ENCODE results near the gene MAPK8IP2. TPM values are rescaled to one million over a fixed set of nuclear protein-coding genes. Genes with fewer than 3 reads are reported as not detected.

The MAPK8IP2 gene
- polyA plus RNA-seq, 1 donor (not counting 4 experiments of a cell fraction or from before 2014, with no cell fraction given), result 0.29 TPM

- H3K4me1 ChIP-seq (ENCODE audit: control insufficient read depth, extremely low read depth, insufficient read depth, low read length), result peaks cover 12% of the 10 kb centered on the region
- H3K27me3 ChIP-seq (ENCODE audit: control insufficient read depth, extremely low read depth, insufficient read depth, low read length), result no peaks in the 10 kb centered on the region
- no peak overlapping the region for H3K9ac ChIP-seq (ENCODE audit: control insufficient read depth, extremely low read depth, insufficient read depth, low read length)
- FAIRE-seq (no peak), DNase-seq (ENCODE audit: low read depth, low spot score) (no peak)
- H3K27ac ChIP-seq (ENCODE audit: control insufficient read depth, insufficient read depth, low read length), result no peak overlapping the region
- no peak overlapping the region for H3K4me2 ChIP-seq (ENCODE audit: control insufficient read depth, extremely low read depth, insufficient read depth, low read depth, low read length)
- H3K9me1 ChIP-seq (ENCODE audit: control insufficient read depth, extremely low read depth, insufficient read depth, low read length), result no peaks in the 10 kb centered on the region
- H3K36me3 ChIP-seq (ENCODE audit: control insufficient read depth in 2 of 2, extremely low read depth in 1 of 2, insufficient read depth in 2 of 2, low read length in 2 of 2), result peaks cover 5 to 11% of the 10 kb centered on the region in 2 experiments
- H3K4me3 ChIP-seq (ENCODE audit: control insufficient read depth in 2 of 3, extremely low read depth in 1 of 3, insufficient read depth in 2 of 3, low read depth in 1 of 3, low read length in 3 of 3), result no peak overlapping the region
- peaks cover 15% of the 10 kb centered on the region for H3K79me2 ChIP-seq (ENCODE audit: control insufficient read depth, insufficient read depth, low read length)
- H4K20me1 ChIP-seq (ENCODE audit: control insufficient read depth, extremely low read depth, insufficient read depth, low read length), result no peaks in the 10 kb centered on the region
- H3K9me3 ChIP-seq (ENCODE audit: control insufficient read depth, low read depth, low read length), result no peaks in the 10 kb centered on the region
- TF ChIP-seq, protein P1, sequence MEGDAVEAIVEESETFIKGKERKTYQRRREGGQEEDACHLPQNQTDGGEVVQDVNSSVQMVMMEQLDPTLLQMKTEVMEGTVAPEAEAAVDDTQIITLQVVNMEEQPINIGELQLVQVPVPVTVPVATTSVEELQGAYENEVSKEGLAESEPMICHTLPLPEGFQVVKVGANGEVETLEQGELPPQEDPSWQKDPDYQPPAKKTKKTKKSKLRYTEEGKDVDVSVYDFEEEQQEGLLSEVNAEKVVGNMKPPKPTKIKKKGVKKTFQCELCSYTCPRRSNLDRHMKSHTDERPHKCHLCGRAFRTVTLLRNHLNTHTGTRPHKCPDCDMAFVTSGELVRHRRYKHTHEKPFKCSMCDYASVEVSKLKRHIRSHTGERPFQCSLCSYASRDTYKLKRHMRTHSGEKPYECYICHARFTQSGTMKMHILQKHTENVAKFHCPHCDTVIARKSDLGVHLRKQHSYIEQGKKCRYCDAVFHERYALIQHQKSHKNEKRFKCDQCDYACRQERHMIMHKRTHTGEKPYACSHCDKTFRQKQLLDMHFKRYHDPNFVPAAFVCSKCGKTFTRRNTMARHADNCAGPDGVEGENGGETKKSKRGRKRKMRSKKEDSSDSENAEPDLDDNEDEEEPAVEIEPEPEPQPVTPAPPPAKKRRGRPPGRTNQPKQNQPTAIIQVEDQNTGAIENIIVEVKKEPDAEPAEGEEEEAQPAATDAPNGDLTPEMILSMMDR (optimal IDR thresholded peaks at IDR 0.05 in 1 of 3, IDR thresholded peaks at IDR 0.05 in 1 of 3, conservative IDR thresholded peaks at IDR 0.05 in 1 of 3; ENCODE audit: extremely low read depth in 1 of 3, insufficient read depth in 2 of 3, low read length in 3 of 3), result no peak
- TF ChIP-seq EZH2 (IDR thresholded peaks at IDR 0.05; ENCODE audit: low read length), result no peak
- dilution Hi-C loops (cut with MboI; ENCODE audit: extremely low pct_ligation_motif_present, low sequenced_read_pairs), result no loop called here
- H2AFZ ChIP-seq (ENCODE audit: control insufficient read depth, low read length), result no peak overlapping the region
These were observed 20.8 kb upstream of the MAPK8IP2 start for GRCh38 chr22:50579752-50580151.

- Histone ChIP-seq H3K4me2 (ENCODE audit: control insufficient read depth, extremely low read depth, insufficient read depth, low read depth, low read length) (peak overlapping the region; percentile 80), H3K4me3 (ENCODE audit: control insufficient read depth in 2 of 3, extremely low read depth in 1 of 3, insufficient read depth in 2 of 3, low read depth in 1 of 3, low read length in 3 of 3) (peak overlapping the region; percentile 79 to 86 (median 79)), H3K36me3 (ENCODE audit: control insufficient read depth in 2 of 2, extremely low read depth in 1 of 2, insufficient read depth in 2 of 2, low read length in 2 of 2) (peaks cover 2 to 11% of the 10 kb centered on the region in 2 experiments), H3K4me1 (ENCODE audit: control insufficient read depth, extremely low read depth, insufficient read depth, low read length) (peaks cover 12% of the 10 kb centered on the region), H3K9me3 (ENCODE audit: control insufficient read depth, low read depth, low read length) (no peaks in the 10 kb centered on the region), H3K9ac (ENCODE audit: control insufficient read depth, extremely low read depth, insufficient read depth, low read length) (peak overlapping the region; percentile 95), H4K20me1 (ENCODE audit: control insufficient read depth, extremely low read depth, insufficient read depth, low read length) (no peaks in the 10 kb centered on the region), H2AFZ (ENCODE audit: control insufficient read depth, low read length) (no peak overlapping the region), H3K27me3 (ENCODE audit: control insufficient read depth, extremely low read depth, insufficient read depth, low read length) (no peaks in the 10 kb centered on the region), H3K79me2 (ENCODE audit: control insufficient read depth, insufficient read depth, low read length) (peaks cover 15% of the 10 kb centered on the region), H3K27ac (ENCODE audit: control insufficient read depth, insufficient read depth, low read length) (peak overlapping the region; percentile 84), H3K9me1 (ENCODE audit: control insufficient read depth, extremely low read depth, insufficient read depth, low read length) (no peaks in the 10 kb centered on the region)
- FAIRE-seq (no peak), DNase-seq (ENCODE audit: low read depth, low spot score) (no peak)
- TF ChIP-seq, protein P1 (optimal IDR thresholded peaks at IDR 0.05 in 1 of 3, IDR thresholded peaks at IDR 0.05 in 1 of 3, conservative IDR thresholded peaks at IDR 0.05 in 1 of 3; ENCODE audit: extremely low read depth in 1 of 3, insufficient read depth in 2 of 3, low read length in 3 of 3), result no peak
- TF ChIP-seq EZH2 (IDR thresholded peaks at IDR 0.05; ENCODE audit: low read length), result no peak
- dilution Hi-C loops (cut with MboI; ENCODE audit: extremely low pct_ligation_motif_present, low sequenced_read_pairs), result no loop called here
These were observed 19.3 kb upstream of the MAPK8IP2 start for GRCh38 chr22:50581031-50581949.

All from keratinocyte (primary cell).